ENCODE results near the gene GPN2.

GPN2 gene

DNA sequence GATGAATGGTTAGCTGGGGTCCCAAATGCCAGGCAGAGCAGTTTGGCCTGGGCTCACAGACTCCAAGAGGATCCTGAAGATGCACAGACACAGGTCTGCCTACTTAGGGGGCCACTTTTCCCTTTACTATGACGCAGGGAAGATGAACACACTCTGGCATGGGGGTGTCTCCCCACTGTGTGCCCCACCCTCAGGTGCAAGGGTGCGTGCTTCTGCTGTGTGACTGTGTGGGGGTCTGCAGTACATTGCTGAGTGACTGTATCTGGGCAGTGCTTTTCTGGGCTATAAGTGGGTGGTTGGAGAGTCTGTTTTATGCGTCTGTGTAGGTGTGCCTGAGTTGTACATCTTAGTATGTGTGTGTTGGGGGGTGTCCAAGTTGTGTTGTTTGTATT, 19.9 kb upstream of the GPN2 start:
- H4K20me1 ChIP-seq (ENCODE audit: insufficient read depth, low read length): no peaks in the 10 kb centered on the region
- H3K27me3 ChIP-seq (ENCODE audit: insufficient read depth, low read length, poor library complexity): no peaks in the 10 kb centered on the region
- no peak overlapping the region for H3K4me2 ChIP-seq (ENCODE audit: insufficient read depth, low read length)
- no peak overlapping the region for H3K9ac ChIP-seq (ENCODE audit: low read depth, low read length)
- no peak overlapping the region for H2AFZ ChIP-seq (ENCODE audit: low read depth, low read length)
- no peak for TF ChIP-seq EZH2 (IDR thresholded peaks at IDR 0.05; ENCODE audit: borderline replicate concordance, low read depth, low read length, severe bottlenecking)
- TF ChIP-seq, protein P1, sequence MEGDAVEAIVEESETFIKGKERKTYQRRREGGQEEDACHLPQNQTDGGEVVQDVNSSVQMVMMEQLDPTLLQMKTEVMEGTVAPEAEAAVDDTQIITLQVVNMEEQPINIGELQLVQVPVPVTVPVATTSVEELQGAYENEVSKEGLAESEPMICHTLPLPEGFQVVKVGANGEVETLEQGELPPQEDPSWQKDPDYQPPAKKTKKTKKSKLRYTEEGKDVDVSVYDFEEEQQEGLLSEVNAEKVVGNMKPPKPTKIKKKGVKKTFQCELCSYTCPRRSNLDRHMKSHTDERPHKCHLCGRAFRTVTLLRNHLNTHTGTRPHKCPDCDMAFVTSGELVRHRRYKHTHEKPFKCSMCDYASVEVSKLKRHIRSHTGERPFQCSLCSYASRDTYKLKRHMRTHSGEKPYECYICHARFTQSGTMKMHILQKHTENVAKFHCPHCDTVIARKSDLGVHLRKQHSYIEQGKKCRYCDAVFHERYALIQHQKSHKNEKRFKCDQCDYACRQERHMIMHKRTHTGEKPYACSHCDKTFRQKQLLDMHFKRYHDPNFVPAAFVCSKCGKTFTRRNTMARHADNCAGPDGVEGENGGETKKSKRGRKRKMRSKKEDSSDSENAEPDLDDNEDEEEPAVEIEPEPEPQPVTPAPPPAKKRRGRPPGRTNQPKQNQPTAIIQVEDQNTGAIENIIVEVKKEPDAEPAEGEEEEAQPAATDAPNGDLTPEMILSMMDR (IDR thresholded peaks at IDR 0.05; ENCODE audit: borderline replicate concordance, extremely low read depth, low read length, poor library complexity, severe bottlenecking): no peak
- DNase-seq (no peak), ATAC-seq (ENCODE audit: insufficient read depth, low read depth) (no peak)
- no peak overlapping the region for H3K27ac ChIP-seq (ENCODE audit: low read length)
- H3K4me1 ChIP-seq (ENCODE audit: insufficient read depth, low read length): no peaks in the 10 kb centered on the region
- H3K9me3 ChIP-seq (ENCODE audit: insufficient read depth, low read length, severe bottlenecking): no peaks in the 10 kb centered on the region
- no peaks in the 10 kb centered on the region for H3K36me3 ChIP-seq (ENCODE audit: insufficient read depth, low read length)
- no peak overlapping the region for H3K4me3 ChIP-seq (ENCODE audit: low read depth in 1 of 2, low read length in 2 of 2)
- no peaks in the 10 kb centered on the region for H3K79me2 ChIP-seq (ENCODE audit: insufficient read depth, low read length)

DNA sequence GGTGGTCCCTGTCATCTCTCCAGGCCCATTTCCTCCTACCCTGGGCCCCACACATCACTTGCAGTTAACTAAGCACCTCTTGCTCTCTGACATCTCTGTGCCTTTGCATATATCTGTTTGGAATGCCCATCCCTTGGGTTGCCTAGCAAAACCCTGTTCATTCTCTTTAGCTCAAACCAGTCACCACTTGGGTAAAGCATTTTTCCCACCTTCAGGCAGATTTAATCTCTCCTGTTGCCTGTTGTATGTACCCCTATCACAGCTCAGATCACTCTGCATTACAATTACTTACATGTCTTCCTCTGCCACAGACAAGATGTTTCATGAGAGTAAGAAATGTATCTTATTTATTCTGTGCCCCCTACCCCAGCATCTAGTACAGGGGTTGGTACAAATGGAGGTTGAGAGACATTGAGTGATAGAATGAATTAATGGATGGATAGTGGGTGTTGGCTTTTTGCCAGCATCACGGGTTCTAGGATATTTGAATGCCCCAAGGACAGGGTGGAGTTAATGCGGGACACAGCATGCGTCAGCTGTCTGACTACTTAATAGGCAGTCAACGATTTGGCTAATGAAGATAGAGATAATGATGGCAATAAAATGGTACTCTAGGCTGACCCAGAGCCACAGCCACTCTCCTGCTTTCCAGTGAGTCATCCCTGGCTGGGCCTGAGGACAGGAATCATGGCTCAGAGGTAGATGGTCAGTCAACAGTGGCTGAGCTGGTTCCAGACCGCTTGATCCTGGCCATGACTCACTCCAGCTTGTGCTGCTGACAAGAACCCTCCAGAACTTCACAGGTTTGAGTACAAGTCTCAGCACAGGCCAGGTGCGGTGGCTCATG, 17.2 kb upstream of the GPN2 start:
- no peak for DNase-seq

DNA sequence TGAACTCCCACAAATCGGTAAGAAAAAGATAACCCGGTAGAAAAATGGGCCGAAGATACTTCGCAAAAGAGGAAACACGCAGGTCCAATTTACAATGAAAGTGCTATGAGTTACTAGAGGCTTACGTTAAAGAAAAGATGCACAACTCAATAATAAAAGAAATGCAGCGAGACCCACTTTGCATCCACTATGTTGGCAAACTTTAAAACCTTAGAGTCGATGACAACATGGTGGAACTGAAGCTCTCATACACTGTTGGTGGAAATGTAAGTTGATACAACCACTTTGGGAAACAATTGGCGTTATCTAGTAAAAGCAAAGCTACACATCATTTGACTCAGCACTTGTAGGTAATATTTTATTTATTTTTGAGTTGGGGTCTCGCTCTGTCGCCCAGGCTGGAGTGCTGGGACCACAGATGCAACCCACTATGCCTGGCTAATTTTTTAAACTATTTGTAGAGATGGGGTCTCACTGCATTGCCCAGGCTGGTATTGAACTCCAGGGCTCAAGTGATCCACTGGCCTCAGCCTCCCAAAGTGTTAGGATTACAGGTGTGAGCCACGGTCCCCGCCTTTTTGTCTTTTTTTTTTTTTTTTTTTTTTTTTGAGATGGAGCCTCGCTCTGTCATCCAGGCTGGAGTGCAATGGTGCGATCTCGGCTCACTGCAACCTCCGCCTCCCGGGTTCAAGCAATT, 10.9 kb upstream of the GPN2 start:
- Histone ChIP-seq H3K79me2 (ENCODE audit: insufficient read depth, low read length) (peaks cover 40% of the 10 kb centered on the region), H2AFZ (ENCODE audit: low read depth, low read length) (peak overlapping the region; percentile 98), H3K27me3 (ENCODE audit: insufficient read depth, low read length, poor library complexity) (no peaks in the 10 kb centered on the region), H4K20me1 (ENCODE audit: insufficient read depth, low read length) (no peaks in the 10 kb centered on the region), H3K9ac (ENCODE audit: low read depth, low read length) (peak overlapping the region; percentile 84), H3K36me3 (ENCODE audit: insufficient read depth, low read length) (peaks cover 25% of the 10 kb centered on the region), H3K27ac (ENCODE audit: low read length) (peak overlapping the region; percentile 81), H3K4me1 (ENCODE audit: insufficient read depth, low read length) (peaks cover 31% of the 10 kb centered on the region), H3K4me3 (ENCODE audit: low read depth in 1 of 2, low read length in 2 of 2) (peak overlapping the region; percentile 96), H3K4me2 (ENCODE audit: insufficient read depth, low read length) (peak overlapping the region; percentile 82), H3K9me3 (ENCODE audit: insufficient read depth, low read length, severe bottlenecking) (no peaks in the 10 kb centered on the region)
- TF ChIP-seq EZH2 (IDR thresholded peaks at IDR 0.05; ENCODE audit: borderline replicate concordance, low read depth, low read length, severe bottlenecking): no peak
- TF ChIP-seq, protein P1 (IDR thresholded peaks at IDR 0.05; ENCODE audit: borderline replicate concordance, extremely low read depth, low read length, poor library complexity, severe bottlenecking): no peak
- no peak for ATAC-seq (ENCODE audit: insufficient read depth, low read depth)
- no peak for DNase-seq

More for the DNA sequence above, 17.2 kb upstream of the GPN2 start:
- Histone ChIP-seq H3K9ac (ENCODE audit: low read depth, low read length) (no peak overlapping the region), H3K4me3 (ENCODE audit: low read depth in 1 of 2, low read length in 2 of 2) (no peak overlapping the region), H3K27me3 (ENCODE audit: insufficient read depth, low read length, poor library complexity) (no peaks in the 10 kb centered on the region), H3K9me3 (ENCODE audit: insufficient read depth, low read length, severe bottlenecking) (no peaks in the 10 kb centered on the region), H2AFZ (ENCODE audit: low read depth, low read length) (no peak overlapping the region), H3K79me2 (ENCODE audit: insufficient read depth, low read length) (no peaks in the 10 kb centered on the region), H3K36me3 (ENCODE audit: insufficient read depth, low read length) (no peaks in the 10 kb centered on the region), H3K4me2 (ENCODE audit: insufficient read depth, low read length) (no peak overlapping the region), H3K27ac (ENCODE audit: low read length) (no peak overlapping the region), H4K20me1 (ENCODE audit: insufficient read depth, low read length) (no peaks in the 10 kb centered on the region), H3K4me1 (ENCODE audit: insufficient read depth, low read length) (no peaks in the 10 kb centered on the region)
- TF ChIP-seq, protein P1 (IDR thresholded peaks at IDR 0.05; ENCODE audit: borderline replicate concordance, extremely low read depth, low read length, poor library complexity, severe bottlenecking): no peak
- TF ChIP-seq EZH2 (IDR thresholded peaks at IDR 0.05; ENCODE audit: borderline replicate concordance, low read depth, low read length, severe bottlenecking): no peak
- ATAC-seq (ENCODE audit: insufficient read depth, low read depth): no peak
